OCI-M2 (cell line): ENCODE data around the gene TMEM109.

Experiments used
- DNase-seq: peaks from one replicate; lab custom pipeline; 2025; ENCODE audit not compliant: unreplicated experiment; lab: John Stamatoyannopoulos, UW

The TMEM109 gene

GRCh38 chr11:60878245-60879101, 35.5 kb upstream of the TMEM109 start:
- DNase-seq, result no peak

DNA sequence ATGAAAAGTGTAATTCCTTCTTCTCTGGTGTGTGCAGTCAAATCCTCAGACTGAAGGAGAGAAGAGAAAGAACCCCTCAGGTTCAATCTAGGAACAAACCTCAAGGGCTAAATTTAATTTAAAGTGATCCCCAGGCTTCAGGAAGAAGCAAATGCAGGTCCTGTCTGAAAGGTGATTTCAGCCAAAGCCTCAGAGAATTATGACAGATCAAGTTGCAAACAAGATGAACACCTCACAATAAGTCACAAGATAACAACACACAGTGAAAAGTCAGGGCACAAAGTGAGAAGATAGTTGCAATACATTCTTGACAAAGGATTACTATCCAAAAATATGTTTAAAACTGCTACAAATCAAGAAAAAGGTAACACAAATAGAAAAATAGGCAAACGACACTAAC, 34.9 kb upstream of the TMEM109 start:
- DNase-seq, result no peak

GRCh38 chr11:60879971-60880588, 33.9 kb upstream of the TMEM109 start:
- DNase-seq, result no peak

GRCh38 chr11:60880643-60881282, 33.2 kb upstream of the TMEM109 start:
- no peak for DNase-seq

DNA sequence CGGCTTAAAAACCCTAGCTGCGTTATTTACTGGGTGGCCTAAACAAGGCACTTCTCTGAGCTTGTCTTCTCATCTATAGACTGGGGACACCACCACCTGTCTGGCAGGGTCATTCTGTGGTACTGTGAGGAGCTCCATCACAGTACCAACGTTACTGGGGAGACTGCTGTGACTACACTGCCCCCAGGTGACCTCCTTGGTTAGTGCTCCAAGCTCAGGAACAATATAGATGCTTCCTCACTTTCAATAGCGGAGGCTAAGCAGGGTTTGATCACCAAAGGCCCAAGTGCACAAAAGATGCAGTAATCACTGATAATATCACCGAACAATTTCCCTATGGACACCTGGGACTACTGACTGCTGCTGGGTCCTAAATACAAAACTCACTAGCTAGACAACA, 26.4 kb upstream of the TMEM109 start:
- DNase-seq, result no peak

- no peak for DNase-seq
Observed at GRCh38 chr11:60889869-60890311, 24.1 kb upstream of the TMEM109 start.

- no peak for DNase-seq
Observed at GRCh38 chr11:60890696-60891095, 23.3 kb upstream of the TMEM109 start.

DNA sequence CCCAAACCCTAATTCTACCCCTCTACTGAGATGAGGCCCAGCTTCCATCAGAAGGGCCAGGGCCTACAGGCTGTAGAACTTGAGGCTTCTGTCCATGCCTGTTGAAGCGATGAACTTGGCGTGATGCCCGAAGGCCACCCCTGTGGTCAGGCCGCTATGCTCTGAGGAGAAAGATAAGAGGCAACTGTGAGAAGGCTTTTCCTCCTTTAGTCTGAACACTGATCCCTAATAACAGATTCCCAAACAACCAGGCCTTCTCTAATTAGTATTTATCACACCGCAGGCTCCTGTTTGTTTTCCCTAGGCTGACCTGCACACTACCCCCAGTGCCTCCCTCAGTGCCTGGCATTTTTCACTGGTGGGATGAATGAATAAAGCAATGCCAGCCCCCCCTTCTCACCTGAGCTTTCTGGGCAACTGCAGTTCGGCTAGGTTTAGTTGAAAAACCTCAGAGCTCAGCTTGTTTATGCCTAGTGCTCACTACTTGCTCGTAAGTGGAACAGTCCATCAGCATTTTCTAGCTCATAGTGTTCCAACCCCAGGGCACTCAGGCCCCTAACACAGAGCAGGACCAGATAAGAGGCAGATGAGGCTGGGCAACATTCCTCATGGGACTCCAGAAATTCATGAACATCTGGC, 22.7 kb upstream of the TMEM109 start:
- no peak for DNase-seq

DNA sequence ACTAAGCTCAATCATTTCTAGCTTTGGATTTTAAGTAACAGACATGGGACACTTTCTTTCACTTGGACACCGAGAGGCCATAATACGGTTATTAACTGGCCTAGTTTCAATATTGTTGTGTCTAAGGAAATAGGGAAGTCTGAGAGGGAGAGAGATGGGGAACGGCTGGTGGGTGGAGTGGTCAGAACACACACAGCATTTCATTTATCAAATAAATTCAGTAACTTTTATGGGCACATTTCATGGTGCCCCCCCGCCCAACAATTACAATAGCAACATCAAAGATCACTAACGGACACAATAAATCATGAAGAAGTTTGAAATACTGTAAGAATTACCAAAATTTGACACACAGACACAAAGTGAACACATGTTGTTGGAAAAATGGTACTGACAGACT, 18.3 kb upstream of the TMEM109 start:
- no peak for DNase-seq

DNA sequence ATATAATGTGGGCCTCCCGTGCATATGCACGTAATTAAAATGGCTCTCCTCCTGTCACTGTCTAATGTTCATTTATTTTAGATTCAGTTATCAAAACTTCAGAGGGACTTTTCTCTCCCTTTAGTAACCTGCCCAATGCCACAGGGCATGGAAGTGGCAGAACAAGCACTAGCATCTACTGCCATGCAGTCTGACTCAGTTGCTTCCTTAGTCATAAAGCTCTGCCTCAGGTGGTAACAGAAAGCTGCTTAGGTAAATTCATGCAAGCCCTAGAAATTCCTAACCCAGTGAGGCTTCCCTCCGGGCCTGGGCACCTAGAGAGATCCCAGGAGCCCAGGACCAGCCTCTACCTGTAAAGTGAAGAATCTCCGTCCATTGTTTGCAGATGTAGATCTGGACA, 16.5 kb upstream of the TMEM109 start:
- no peak for DNase-seq

- no peak for DNase-seq
Observed at GRCh38 chr11:60899046-60899936, 14.7 kb upstream of the TMEM109 start.

DNA sequence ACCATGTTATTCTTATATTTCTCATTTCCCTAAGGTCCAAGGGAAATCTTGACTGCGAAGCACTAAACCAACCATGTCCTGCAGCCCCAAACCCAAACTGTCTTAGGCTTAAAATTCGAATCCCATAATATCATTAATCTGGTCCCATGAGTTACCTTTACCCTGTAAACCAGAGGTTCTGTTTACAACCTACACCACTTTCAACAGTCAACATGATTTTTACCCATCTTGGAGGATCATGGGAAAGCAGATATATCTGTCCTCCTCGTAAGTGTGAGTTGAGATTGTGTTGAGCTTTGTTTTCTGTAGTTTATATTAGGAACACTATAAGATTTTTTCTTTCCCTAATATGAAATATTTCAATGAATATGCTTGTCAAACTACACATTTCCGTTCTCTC, 14.0 kb upstream of the TMEM109 start:
- DNase-seq, result no peak

DNA sequence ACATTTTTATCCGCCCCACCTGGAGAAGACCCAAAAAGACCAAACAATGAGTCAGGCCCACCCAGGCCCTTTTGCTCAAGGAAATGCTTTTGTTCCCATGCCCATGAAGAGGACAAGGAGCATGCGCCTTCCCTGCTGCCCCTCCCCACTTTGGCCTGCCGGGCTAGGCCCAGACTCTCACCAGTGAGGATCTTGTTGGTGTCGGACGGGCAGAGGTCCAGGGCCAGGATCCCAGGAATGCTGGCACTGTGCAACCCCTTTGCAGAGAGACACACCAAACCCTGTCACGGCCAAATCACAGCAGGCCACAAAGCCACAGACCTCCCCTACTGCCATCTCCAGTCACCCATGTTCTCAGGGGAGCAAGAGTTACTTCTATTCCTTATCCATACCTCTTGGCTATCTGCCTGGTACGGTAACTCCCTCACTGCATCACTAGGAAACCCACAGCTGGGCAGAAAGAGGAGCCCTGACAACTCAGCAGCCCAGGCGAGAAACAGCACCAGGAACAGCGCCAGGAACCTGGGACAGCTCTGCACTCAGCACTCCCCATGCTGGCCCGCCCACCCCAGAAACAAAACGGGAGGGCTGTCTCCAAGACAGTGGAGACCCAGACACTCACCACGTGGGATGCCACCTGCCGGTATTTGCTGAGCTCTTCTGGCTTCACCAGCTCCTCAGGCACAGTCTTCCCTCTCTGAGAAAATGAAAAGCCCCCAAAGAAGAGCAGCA, 13.1 kb upstream of the TMEM109 start:
- DNase-seq, result no peak

GRCh38 chr11:60902625-60903024, 11.3 kb upstream of the TMEM109 start:
- DNase-seq, result no peak

DNA sequence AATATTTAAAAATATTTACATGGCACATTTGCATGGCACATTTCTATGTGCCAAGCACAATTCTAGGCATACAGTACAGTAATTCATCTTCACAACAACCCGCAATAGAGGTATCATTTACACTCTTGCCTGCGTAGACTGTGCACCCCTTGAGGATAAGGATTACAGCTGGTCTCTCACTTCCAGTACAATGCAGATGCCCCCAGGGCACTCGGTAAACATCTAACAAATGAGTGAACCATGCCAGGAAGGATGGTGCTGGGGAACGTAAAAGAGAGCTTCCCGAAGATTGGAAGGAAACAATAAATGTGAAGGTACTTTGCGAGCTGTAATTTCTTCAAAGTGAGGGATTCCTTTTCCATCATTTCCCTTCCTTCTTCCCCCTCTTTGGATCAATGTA, 8.9 kb upstream of the TMEM109 start:
- DNase-seq, result no peak

GRCh38 chr11:60905551-60906113, 8.3 kb upstream of the TMEM109 start:
- no peak for DNase-seq

DNA sequence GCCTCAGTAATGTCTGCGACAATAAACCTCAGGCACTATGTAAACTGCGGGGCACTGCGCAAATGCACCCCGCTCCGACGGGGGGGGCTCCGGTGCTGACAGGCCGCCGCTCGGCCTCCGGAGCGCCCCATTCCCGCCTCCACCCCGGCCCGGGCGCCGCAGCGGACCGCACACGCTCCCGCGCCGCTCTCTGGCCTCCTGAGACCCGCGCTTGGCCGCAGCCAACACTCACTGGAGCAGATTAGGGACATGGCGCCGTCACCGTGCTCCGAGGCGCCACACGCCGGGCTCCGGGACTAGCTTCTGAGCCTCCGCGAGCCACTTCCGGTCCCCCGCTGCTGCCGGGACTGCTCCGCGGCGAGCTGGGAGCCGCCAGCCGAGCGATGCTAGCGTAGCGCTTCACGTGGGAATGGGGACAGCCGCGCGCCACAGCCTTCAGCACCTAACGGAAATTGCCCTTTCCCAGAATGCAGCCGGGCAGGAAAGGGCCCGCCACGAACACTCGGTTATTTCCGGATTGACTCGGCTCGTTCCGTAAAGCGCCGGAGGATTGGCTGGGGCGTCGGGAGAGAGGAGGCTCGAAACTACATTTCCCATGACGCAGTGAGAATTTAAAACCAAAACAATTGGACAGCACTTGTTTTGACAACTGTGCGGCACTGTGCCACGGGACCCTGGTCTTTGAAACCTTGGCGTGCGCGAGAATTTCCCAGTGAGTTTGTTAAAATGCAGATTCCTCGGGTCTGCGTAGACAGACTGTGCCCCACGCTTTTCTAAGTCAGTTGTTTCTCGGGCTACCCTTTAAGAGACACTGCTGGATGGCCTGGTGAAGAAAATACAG, 7.6 kb upstream of the TMEM109 start, which contains the start of gene PRPF19:
PRPF19 (minus strand) TSS at position 454 of the 841 bp plus-strand sequence; CDS start at position 251, 203 bp downstream.
- DNase-seq, result peak; percentile 84

GRCh38 chr11:60908803-60909202, 5.2 kb upstream of the TMEM109 start:
- no peak for DNase-seq
